ENCODE data around the gene RPL28. TPM values are rescaled to one million over a fixed set of nuclear protein-coding genes. Genes with fewer than 3 reads are reported as not detected.
A peak's percentile ranks its signal among the peaks of the same experiment; 100 is the strongest.

RPL28 gene
- total RNA-seq, 1 experiment from 2014 or later: 2,505 TPM

- peaks cover 28% of the 10 kb centered on the region for H3K36me3 Mint-ChIP-seq
- ChIA-PET POLR2A (interaction anchor here (0.5 to 2.2 kb wide), 13 partner anchors 8 to 307 kb away, joined by 3 to 21 read pairs (median 3); partner anchors contain the start of genes IL11, KMT5C and UBE2S), CTCF (interaction anchor here (0.6 to 3.0 kb wide), 28 partner anchors 8 to 271 kb away, joined by 3 to 26 read pairs (median 4); partner anchors contain the start of genes DNAAF3, HSPBP1, IL11 and KMT5C)
- peak overlapping the region; percentile 78; the same call in 1 of the 2 replicates for H3K27ac Mint-ChIP-seq
- H3K4me3 Mint-ChIP-seq: peak overlapping the region; percentile 79
- ATAC-seq (no peak; the same call in none of the 2 replicates), DNase-seq (ENCODE audit: low spot score) (peak; percentile 73)
- peaks cover 36% of the 10 kb centered on the region for H3K27me3 Mint-ChIP-seq (ENCODE audit: low read depth)
- peaks cover 34% of the 10 kb centered on the region for H3K4me1 Mint-ChIP-seq
- TF ChIP-seq PRDM15 (CRISPR knock-in tag; IDR thresholded peaks at IDR 0.05) (0 out of 2 replicates have a peak, but pooled peaks have one; percentile 10), HMGXB4 (CRISPR knock-in tag; IDR thresholded peaks at IDR 0.05) (peak; percentile 26; the same call in 1 of the 2 replicates), SP1 (CRISPR knock-in tag; conservative IDR thresholded peaks at IDR 0.05) (0 out of 2 replicates have a peak, but pooled peaks have one; percentile 23), CREB1 (CRISPR knock-in tag; IDR thresholded peaks at IDR 0.05) (no peak), ZNF416 (CRISPR knock-in tag; IDR thresholded peaks at IDR 0.05) (0 out of 2 replicates have a peak, but pooled peaks have one; percentile 42), ATF6 (CRISPR knock-in tag; IDR thresholded peaks at IDR 0.05) (no peak)
- no peaks in the 10 kb centered on the region for H3K9me3 Mint-ChIP-seq
These were observed 2.2 kb upstream of the RPL28 start for GRCh38 chr19:55383279-55384130.

GRCh38 chr19:55384131-55384919, 1.4 kb upstream of the RPL28 start, which contains the start of gene TMEM238:
Gene TMEM238 (minus strand): TSS chr19:55384292. CDS start chr19:55384259, 33 bp downstream.
- POLR2A ChIA-PET: interaction anchor here (0.6 to 2.2 kb wide), 15 partner anchors 9 to 272 kb away, joined by 3 to 21 read pairs (median 3); partner anchors contain the start of genes IL11, KMT5C and UBE2S
- Mint-ChIP-seq H3K27ac (peak within 1 kb of the TSS; percentile 99), H3K27me3 (ENCODE audit: low read depth) (peaks cover 30% of the 10 kb centered on the region), H3K9me3 (no peaks in the 10 kb centered on the region), H3K36me3 (peaks cover 35% of the 10 kb centered on the region), H3K4me3 (peak within 1 kb of the TSS; percentile 100), H3K4me1 (peaks cover 36% of the 10 kb centered on the region)
- CTCF ChIA-PET: interaction anchor here (0.6 to 3.0 kb wide), 27 partner anchors 9 to 769 kb away, joined by 3 to 26 read pairs (median 5); partner anchors contain the start of genes DNAAF3, HSPBP1, IL11 and KMT5C
- DNase-seq (ENCODE audit: low spot score) (no peak), ATAC-seq (no peak; the same call in 1 of the 2 replicates)
- peak; percentile 36; the same call in 1 of the 2 replicates for TF ChIP-seq ZNF423 (CRISPR knock-in tag; IDR thresholded peaks at IDR 0.05)
- TF ChIP-seq, protein P1, sequence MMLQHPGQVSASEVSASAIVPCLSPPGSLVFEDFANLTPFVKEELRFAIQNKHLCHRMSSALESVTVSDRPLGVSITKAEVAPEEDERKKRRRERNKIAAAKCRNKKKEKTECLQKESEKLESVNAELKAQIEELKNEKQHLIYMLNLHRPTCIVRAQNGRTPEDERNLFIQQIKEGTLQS (CRISPR knock-in tag; conservative IDR thresholded peaks at IDR 0.05): no peak
